Adrenal gland (tissue), 12 donors: ENCODE data around the gene OR4K14. TPM values are rescaled to one million over a fixed set of nuclear protein-coding genes. Genes with fewer than 3 reads are reported as not detected.
A peak's percentile ranks its signal among the peaks of the same experiment; 100 is the strongest.

Source experiments
- DNase-seq, 7 donors: peaks; one replicate each; pipeline ENCODE4 v3.0.0-alpha.2; 2019 to 2020
- H3K27ac ChIP-seq, 5 donors: fragments of 200-600 bp; sonication (generic) in 4 of 5; 1 replicate in 3 of 5; 2 replicates in 2 of 5; pipeline versions ENCODE4 v1.5.1 to v1.8.0; 2016 to 2020; ENCODE audit warnings: mild to moderate bottlenecking in 1 of 5
- H3K27me3 ChIP-seq: fragments of 200-600 bp; 2 replicates; pipeline ENCODE4 v1.8.0; 2021
- H3K36me3 ChIP-seq, 2 donors: fragments of 200-600 bp; replicated peaks in 1 of 2; 1 replicate in 1 of 2; 2 replicates in 1 of 2; pipeline versions ENCODE4 v1.5.1 to v1.8.0; 2018 to 2022
- H3K4me1 ChIP-seq, 2 donors: fragments of 200-600 bp; replicated peaks in 1 of 2; 1 replicate in 1 of 2; 2 replicates in 1 of 2; pipeline versions ENCODE4 v1.5.1 to v1.8.0; 2018 to 2021
- H3K4me3 ChIP-seq, 4 donors: fragments of 200-600 bp; sonication (generic) in 3 of 4; one replicate each; pipeline ENCODE4 v1.5.1; 2016 to 2018
- H3K9me3 ChIP-seq, 3 donors: fragments of 200-600 bp; sonication (generic) in 1 of 3; replicated peaks in 1 of 3; 1 replicate in 2 of 3; 2 replicates in 1 of 3; pipeline versions ENCODE4 v1.5.1 to v1.8.0; 2016 to 2021
- CTCF ChIP-seq, 6 experiments: fragments of 450-650 bp in 4 of 6; fragments of 200-600 bp in 2 of 6; sonication (generic) in 1 of 6; IDR thresholded peaks; 1 replicate in 5 of 6; 2 replicates in 1 of 6; pipeline versions ENCODE4 v1.5.1 to v1.8.0; 2016 to 2021; ENCODE audit warnings: antibody characterized with exemption in 6 of 6, mild to moderate bottlenecking in 2 of 6, moderate library complexity in 1 of 6
- POLR2A ChIP-seq, 2 donors: fragments of 450-650 bp; IDR thresholded peaks; one replicate each; pipeline ENCODE4 v1.6.1; 2017; ENCODE audit warnings: antibody characterized with exemption in 2 of 2, mild to moderate bottlenecking in 2 of 2, moderate library complexity in 1 of 2
- WGBS, 4 donors: extraction: QIAGEN DNeasy Blood & Tissue Kit in 2 of 4; methylation state at CpG; one replicate each; pipeline versions ENCODE4 v1.1.5 to v1.1.7; 2013 to 2017; 5-methylcytosine and 5-hydroxymethylcytosine counted together
- intact Hi-C, 2 donors: fragments of 100-400 bp; cut with DNase I; formaldehyde crosslinking; loops; one replicate each; pipeline versions ENCODE4 v1.14.1 to v1.15.0; 2022 to 2023
- polyA plus RNA-seq, 3 donors: library from polyadenylated mRNA; stranded (reverse); fragments of 200-250 nt in 2 of 3; fragments of 350-450 nt in 1 of 3; fragmentation: Illumina TruSeq in 1 of 3; extraction: RNeasy Lipid Tissue Mini Kit (QIAGEN cat#74804) in 1 of 3; gene quantifications; one replicate each; pipeline ENCODE4 v1.2.3, GENCODE V29; 2013 to 2014
- total RNA-seq, 9 donors: library from RNA; depleted of rRNA in 4 of 9; stranded (reverse); fragments of >200 nt in 4 of 9; fragments of 120-200 nt in 1 of 9; fragmentation: NEBNext Ultra II Directional in 1 of 9; extraction: Animal tissue kit (Norgen Biotek cat#: 25700) in 1 of 9; gene quantifications; one replicate each; pipeline versions ENCODE4 v1.1.0 to v1.2.4, GENCODE V29; 2013 to 2023
- donor health status: healthy with polysubstance abuse.
- donor health status: Bipolar disorder and iron deficiency.
- donor health status: DM: yes; HTN: yes; CAD: no.
- donor health status: DM: no; HTN: no; CAD: no.
- donor health status: DM: no; HTN: no; CAD: no.
- donor health status: DM: yes; HTN: yes; CAD: no.

The OR4K14 gene
- total and polyA plus RNA-seq, 12 donors: not detected

GRCh38 chr14:20002319-20002718 lies 16.8 kb downstream of the OR4K14 start:
- Histone ChIP-seq H3K9me3 (no peaks in the 10 kb centered on the region), H3K27ac (no peak overlapping the region), H3K36me3 (no peaks in the 10 kb centered on the region), H3K4me3 (no peak overlapping the region), H3K4me1 (no peaks in the 10 kb centered on the region), H3K27me3 (no peaks in the 10 kb centered on the region)
- intact Hi-C loops: no loop called here
- TF ChIP-seq POLR2A (IDR thresholded peaks at IDR 0.05): no peak
- TF ChIP-seq CTCF (IDR thresholded peaks at IDR 0.05): no peak
- peak in 1 of 7 donors; percentile 13 for DNase-seq
- 65 to 75% (median 66%) methylated on average over 7 of the region's 7 CpGs for WGBS, 4 donors

DNA sequence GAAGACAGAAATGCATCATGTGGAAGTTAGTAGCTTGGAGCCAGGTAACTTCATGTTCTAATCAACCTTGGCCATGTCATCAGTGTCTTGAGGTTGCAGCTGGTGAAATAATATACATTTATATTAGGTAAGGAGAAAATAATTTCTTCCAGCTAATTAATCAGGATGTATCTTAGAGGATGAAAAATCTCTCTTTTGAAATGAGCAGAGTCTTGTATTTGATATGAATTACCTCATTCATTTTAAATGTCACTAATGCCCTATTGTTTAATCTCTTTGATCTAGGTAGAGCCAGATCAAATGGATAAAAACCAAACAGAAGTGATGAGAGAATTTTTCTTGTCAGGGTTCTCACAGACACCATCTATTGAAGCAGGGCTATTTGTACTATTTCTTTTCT lies 17.2 kb downstream of the OR4K14 start, which contains the start of gene OR4Q2:
Gene OR4Q2, plus strand, starts transcription at position 301 of the 400 bp plus-strand sequence.
- no peak for DNase-seq
- Histone ChIP-seq H3K27me3 (no peaks in the 10 kb centered on the region), H3K4me1 (no peaks in the 10 kb centered on the region), H3K27ac (no peak within 1 kb of the TSS), H3K4me3 (no peak within 1 kb of the TSS), H3K36me3 (no peaks in the 10 kb centered on the region), H3K9me3 (no peaks in the 10 kb centered on the region)
- no peak for TF ChIP-seq POLR2A (IDR thresholded peaks at IDR 0.05)
- no peak for TF ChIP-seq CTCF (IDR thresholded peaks at IDR 0.05)
- intact Hi-C loops: no loop called here

DNA sequence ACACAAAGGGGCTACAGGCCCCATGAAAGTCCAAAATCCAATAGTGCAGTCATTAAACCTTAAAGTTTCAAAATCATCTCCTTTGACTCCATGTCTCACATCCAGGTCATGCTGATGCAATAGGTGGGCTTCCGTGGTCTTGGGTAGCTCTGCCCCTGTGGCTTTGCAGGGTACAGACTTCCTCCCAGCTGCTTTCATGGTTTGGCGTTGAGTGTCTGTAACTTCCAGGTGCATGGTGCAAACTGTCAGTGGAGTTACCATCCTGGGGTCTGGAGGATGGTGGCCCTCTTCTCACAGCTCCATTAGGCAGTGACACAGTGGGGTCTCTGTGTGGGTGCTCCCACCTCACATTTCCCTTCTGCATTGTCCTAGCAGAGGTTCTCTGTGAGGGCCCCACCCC lies 25.7 kb downstream of the OR4K14 start:
- no peak overlapping the region for H3K4me3 ChIP-seq
- intact Hi-C loops: no loop called here
- TF ChIP-seq CTCF (IDR thresholded peaks at IDR 0.05): no peak
- TF ChIP-seq POLR2A (IDR thresholded peaks at IDR 0.05): no peak
- no peaks in the 10 kb centered on the region for H3K9me3 ChIP-seq
- no peaks in the 10 kb centered on the region for H3K27me3 ChIP-seq
- 17 to 65% (median 63%) methylated on average over 1 to 2 of the region's 2 CpGs; no CpG with 5 or more reads in 1 of the 4 donors for WGBS, 4 donors
- no peaks in the 10 kb centered on the region for H3K36me3 ChIP-seq
- no peak for DNase-seq
- H3K27ac ChIP-seq: no peak overlapping the region
- H3K4me1 ChIP-seq: no peaks in the 10 kb centered on the region

- no peaks in the 10 kb centered on the region for H3K36me3 ChIP-seq
- TF ChIP-seq POLR2A (IDR thresholded peaks at IDR 0.05): no peak
- no peak for TF ChIP-seq CTCF (IDR thresholded peaks at IDR 0.05)
- no peak within 1 kb of the TSS for H3K27ac ChIP-seq
- WGBS, 4 donors: 88 to 92% (median 89%) methylated on average over 3 of the region's 3 CpGs
- no peak for DNase-seq
- H3K9me3 ChIP-seq: no peaks in the 10 kb centered on the region
- intact Hi-C loops: no loop called here
- no peaks in the 10 kb centered on the region for H3K27me3 ChIP-seq
- no peak within 1 kb of the TSS for H3K4me3 ChIP-seq
- H3K4me1 ChIP-seq: no peaks in the 10 kb centered on the region
These were observed 43.8 kb downstream of the OR4K14 start, which contains the start of gene OR4K15 for GRCh38 chr14:19975291-19975690. OR4K15 (plus strand) TSS chr14:19975591; CDS start chr14:19975591, 0 bp downstream.
